Measurements from ENCODE around the gene EXOSC5. TPM values are rescaled to one million over a fixed set of nuclear protein-coding genes. Genes with fewer than 3 reads are reported as not detected.
A peak's percentile ranks its signal among the peaks of the same experiment; 100 is the strongest.
"Not testable (repeated sequence)": the region's sequence is repeated elsewhere in the genome, so short reads cannot be mapped to it uniquely, and the experiment has no call there.

The EXOSC5 gene
- total RNA-seq, 3 donors from 2014 or later = 12.5 to 16.4 (median 13.3) TPM

DNA sequence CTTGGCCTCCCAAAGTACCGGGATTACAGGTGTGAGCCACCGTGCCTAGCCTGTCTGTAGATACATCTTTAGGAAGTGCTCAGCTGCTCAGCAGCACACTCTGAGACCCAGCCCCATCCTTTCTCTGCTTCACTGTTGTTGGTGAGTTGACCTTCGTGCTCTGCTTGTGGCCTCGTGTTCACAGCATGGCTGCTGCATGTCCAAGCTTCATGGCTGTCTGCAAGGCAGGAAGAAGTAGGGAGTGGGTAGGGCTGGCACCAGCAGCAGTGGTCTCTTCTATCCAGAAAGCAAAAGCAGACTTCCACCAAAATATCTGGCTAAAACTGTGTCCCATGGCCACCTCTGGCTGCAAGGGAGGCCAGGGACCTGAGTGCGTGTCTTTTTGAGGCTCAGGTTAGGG is 15.8 kb upstream of the EXOSC5 start:
- intact Hi-C loops (cut with DNase I, micrococcal nuclease) = no loop called here
- Histone ChIP-seq H3K4me1 (ENCODE audit: low read depth) (peaks cover 10% of the 10 kb centered on the region), H3K36me3 (ENCODE audit: low read depth) (no peaks in the 10 kb centered on the region), H3K9me3 (no peaks in the 10 kb centered on the region), H3K4me3 (no peak overlapping the region)
- TF ChIP-seq, protein P1, sequence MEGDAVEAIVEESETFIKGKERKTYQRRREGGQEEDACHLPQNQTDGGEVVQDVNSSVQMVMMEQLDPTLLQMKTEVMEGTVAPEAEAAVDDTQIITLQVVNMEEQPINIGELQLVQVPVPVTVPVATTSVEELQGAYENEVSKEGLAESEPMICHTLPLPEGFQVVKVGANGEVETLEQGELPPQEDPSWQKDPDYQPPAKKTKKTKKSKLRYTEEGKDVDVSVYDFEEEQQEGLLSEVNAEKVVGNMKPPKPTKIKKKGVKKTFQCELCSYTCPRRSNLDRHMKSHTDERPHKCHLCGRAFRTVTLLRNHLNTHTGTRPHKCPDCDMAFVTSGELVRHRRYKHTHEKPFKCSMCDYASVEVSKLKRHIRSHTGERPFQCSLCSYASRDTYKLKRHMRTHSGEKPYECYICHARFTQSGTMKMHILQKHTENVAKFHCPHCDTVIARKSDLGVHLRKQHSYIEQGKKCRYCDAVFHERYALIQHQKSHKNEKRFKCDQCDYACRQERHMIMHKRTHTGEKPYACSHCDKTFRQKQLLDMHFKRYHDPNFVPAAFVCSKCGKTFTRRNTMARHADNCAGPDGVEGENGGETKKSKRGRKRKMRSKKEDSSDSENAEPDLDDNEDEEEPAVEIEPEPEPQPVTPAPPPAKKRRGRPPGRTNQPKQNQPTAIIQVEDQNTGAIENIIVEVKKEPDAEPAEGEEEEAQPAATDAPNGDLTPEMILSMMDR (IDR thresholded peaks at IDR 0.05) = no peak
- no peak for DNase-seq
- ATAC-seq = no peak

GRCh38 chr19:41411968-41412265 is 14.8 kb upstream of the EXOSC5 start:
- Histone ChIP-seq H3K4me1 (ENCODE audit: low read depth) (peaks cover 10% of the 10 kb centered on the region), H3K36me3 (ENCODE audit: low read depth) (no peaks in the 10 kb centered on the region), H3K4me3 (no peak overlapping the region), H3K9me3 (no peaks in the 10 kb centered on the region)
- intact Hi-C loops (cut with DNase I, micrococcal nuclease) = no loop called here
- ATAC-seq = no peak
- TF ChIP-seq, protein P1 (IDR thresholded peaks at IDR 0.05) = no peak
- no peak for DNase-seq

- TF ChIP-seq, protein P1 (IDR thresholded peaks at IDR 0.05) = no peak
- Histone ChIP-seq H3K4me1 (ENCODE audit: low read depth) (peaks cover 10% of the 10 kb centered on the region), H3K4me3 (no peak overlapping the region), H3K36me3 (ENCODE audit: low read depth) (no peaks in the 10 kb centered on the region), H3K9me3 (no peaks in the 10 kb centered on the region)
- no peak for ATAC-seq
- intact Hi-C loops (cut with DNase I, micrococcal nuclease) = no loop called here
- no peak for DNase-seq
Measured at GRCh38 chr19:41411100-41411967, 14.2 kb upstream of the EXOSC5 start.

- no peaks in the 10 kb centered on the region for H3K36me3 ChIP-seq (ENCODE audit: low read depth)
- intact Hi-C loops (cut with DNase I, micrococcal nuclease) = no loop called here
- TF ChIP-seq, protein P1 (IDR thresholded peaks at IDR 0.05) = no peak
- ATAC-seq (no peak), DNase-seq (no peak)
- H3K4me1 ChIP-seq (ENCODE audit: low read depth) = peaks cover 10% of the 10 kb centered on the region
- no peaks in the 10 kb centered on the region for H3K9me3 ChIP-seq
- H3K4me3 ChIP-seq = no peak overlapping the region
Measured at GRCh38 chr19:41410336-41411054, 13.3 kb upstream of the EXOSC5 start.

DNA sequence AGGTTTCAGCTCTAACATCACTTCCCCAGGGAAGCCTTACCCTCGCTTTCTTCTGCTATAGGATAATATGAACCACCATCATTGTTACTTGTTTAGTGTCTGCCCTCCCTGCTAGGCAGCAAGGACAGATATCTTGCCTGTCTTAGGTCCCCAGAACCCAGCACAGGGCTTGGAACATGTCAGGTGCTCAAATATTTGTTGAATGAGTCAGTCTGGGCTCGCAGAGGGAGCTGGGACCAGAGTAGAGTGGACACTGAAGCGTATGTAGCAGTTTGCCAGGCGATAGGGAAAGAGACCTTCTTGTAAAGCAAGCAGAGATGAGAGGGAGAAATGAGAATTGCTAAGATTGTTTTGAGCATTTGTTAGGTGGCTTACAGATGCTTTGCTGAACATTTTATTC is 12.1 kb upstream of the EXOSC5 start:
- no peak overlapping the region for H3K4me3 ChIP-seq

DNA sequence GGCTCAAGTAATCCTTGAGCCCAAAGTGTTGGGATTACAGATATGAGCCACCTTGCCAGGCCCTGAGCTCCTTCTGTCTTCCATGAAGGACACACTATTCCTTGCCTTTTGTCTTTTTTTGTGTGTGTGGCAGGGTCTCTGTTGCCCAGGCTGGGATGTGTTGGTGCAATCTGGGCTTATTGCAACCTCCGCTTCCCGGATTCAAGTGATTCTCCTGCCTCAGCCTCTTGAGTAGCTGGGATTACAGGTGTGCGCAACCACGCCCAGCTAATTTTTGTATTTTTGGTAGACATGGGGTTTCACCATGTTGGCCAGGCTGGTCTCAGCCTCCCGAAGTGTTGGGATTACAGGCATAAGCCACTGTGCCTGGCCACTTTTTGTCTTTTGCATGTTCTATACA is 11.7 kb upstream of the EXOSC5 start:
- H3K4me1 ChIP-seq (ENCODE audit: low read depth); H3K4me3 ChIP-seq; ATAC-seq; intact Hi-C loops (cut with DNase I, micrococcal nuclease); DNase-seq; H3K9me3 ChIP-seq; H3K36me3 ChIP-seq (ENCODE audit: low read depth): not testable (repeated sequence)

More for the DNA sequence above, 12.1 kb upstream of the EXOSC5 start:
- DNase-seq (peak in 1 of 3 donors; percentile 33), ATAC-seq (peak; percentile 89)
- Histone ChIP-seq H3K36me3 (ENCODE audit: low read depth) (no peaks in the 10 kb centered on the region), H3K4me1 (ENCODE audit: low read depth) (peaks cover 7% of the 10 kb centered on the region), H3K9me3 (no peaks in the 10 kb centered on the region)
- intact Hi-C loops (cut with DNase I, micrococcal nuclease) = no loop called here
- TF ChIP-seq, protein P1 (IDR thresholded peaks at IDR 0.05) = no peak

All from mucosa of descending colon (tissue), 3 donors.